Dedifferentiated amniotic fluid mesenchymal stem cell (primary cell): ENCODE results near the gene RHOBTB3.

Experiments used
- DNase-seq: peaks from one replicate; pipeline ENCODE4 v3.0.0-alpha.2; 2016; ENCODE audit errors: extremely low spot score

The RHOBTB3 gene

DNA sequence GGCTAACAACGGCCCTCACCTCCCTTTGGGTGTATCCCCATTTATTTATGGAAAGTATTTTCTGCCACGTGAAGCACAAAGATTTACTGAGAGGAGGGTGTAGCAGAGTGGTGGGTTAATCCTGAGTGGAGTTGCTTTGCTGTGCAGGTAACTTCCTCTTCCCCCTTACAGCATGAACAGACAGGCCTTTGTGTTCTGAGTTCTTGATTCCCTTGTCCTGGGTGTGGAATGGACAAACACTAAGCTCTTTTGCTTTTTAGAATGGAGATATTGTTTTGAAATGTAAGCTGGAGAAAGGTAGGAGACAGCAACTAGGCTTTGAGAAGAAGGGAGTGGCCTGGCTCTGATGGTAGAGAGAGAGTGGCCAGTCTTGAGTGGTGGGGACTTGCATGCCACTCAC is 108.5 kb downstream of the RHOBTB3 start:
- no peak for DNase-seq

DNA sequence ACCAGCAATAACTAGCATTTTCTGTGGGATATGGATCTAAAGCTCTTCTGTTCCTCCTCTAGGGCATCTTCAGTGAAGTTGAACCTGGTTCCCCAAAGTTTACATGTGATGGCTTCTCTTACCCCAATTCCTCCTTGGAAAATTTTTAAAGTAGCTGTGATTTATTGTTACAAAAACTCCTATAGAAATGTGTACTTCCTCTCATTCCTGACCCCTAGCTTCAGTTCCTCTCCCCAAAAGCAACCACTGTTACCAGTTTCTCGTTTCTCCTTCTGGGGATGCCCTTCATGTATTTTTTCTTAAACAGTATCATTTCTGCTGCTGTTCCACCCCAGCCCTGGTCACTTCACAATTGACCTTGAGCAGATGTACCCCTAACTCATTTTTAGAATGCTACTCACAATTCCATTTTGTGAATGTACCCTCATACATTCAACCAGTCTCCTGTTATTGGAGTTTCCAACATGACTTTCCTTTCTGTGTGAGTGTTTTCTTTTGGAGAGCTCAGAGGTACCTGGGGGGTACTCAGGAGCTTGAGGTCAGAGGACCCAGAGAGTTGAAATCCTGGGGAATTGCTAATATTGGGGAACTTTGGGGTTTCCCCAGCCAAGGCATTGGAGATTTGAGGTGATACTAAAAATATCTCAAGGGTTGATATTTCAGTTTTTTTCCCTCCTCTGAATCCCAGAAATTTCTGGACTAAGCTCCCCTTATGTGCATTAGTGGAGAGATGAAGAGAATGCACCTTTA is 110.0 kb downstream of the RHOBTB3 start:
- DNase-seq = no peak

DNA sequence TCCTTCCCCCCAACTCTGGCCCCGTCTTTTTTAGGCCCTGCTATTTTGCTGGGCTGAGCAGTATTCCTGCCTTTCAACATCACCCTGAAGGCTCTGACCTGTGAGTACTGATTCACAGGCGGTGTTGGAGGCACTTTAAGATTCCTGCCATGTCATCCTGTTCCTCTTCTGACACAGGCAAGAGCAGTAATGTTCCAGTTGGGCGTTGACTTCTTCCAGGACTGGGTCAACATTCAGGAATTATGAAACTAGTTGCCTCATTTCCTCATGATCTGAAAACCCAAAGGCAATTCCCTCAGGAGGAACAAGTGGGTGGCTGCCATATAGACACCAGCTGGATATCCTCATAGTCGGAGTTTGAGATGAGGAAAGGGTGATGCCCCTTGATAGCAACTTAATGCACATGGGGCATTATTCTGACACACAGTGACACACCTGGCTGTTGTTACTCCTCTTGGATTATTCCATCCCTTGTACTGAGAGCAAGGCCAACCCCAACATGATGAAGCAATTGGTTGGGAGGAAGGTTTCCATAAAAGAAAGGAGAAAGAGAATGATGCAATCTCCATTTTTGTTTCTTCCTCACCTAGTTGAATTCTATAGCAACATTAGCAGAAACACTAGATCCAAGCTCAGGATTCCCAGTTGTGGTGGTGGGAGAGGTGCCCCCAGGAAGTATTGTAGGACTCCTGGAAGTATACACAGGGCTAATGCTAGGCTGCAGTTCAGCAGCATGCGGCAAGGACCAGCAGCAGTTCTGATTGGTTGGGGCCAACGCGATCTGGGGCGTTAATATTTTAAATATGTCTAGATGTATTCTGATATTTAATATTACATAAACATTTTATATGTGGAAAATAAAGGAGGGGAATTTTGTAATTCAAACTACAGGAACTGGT is 111.0 kb downstream of the RHOBTB3 start:
- DNase-seq = peak; percentile 45

DNA sequence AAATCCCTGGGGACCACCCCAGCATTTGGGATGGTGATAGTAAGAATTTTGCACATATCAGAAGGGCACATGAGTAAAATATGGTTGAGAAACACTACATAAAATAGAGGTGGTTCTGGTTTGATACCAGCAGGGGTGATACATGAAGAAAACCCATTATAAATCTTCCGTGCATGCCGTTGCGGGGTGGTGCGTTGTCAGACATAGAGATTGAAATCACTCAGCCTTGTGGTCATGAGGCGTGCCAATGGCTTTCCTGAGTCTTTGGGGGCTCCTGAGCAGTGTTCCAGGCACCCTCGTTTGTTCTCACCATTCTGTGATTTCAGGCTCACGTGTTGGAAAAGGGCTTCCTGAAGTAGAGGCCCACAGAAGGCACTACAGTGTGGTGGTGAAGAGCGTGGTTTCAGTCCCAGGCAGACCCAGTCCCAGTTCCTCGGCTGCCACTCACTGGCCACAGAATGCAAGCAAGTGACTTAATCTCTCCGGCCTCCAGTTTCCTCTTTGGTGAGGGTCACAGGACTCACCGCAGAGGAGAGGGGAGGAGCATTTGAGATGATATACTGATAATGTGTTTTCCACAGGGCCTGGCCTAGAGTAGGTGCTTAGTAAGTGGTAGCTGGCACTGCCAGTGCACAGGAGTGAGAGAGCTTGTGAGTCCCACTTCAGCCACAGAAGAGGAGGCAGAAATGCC is 111.9 kb downstream of the RHOBTB3 start:
- DNase-seq = no peak

DNA sequence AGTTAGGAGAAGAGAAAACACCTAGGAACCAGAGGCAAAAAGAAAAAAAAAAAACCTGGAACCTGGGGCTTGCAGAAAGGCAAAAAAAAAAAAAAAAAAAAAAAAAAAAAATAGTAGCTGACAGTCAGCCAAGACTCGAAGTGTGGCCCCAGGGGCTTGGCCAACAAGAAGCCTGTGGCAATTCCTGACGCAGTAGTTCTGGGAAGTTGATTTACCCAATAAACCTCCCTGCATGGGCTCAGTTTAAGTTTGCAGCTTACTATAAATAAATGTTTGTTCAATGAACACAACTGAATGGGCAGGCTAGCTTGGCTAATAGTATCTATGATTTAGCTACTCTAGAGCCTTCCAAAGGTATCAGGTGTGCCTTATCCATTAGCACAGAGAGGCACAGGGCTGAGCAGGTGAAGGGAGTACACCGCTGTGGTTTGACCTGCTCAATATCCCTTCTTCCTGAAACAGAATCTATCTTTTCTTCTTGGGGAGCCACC is 112.6 kb downstream of the RHOBTB3 start:
- DNase-seq = no peak

DNA sequence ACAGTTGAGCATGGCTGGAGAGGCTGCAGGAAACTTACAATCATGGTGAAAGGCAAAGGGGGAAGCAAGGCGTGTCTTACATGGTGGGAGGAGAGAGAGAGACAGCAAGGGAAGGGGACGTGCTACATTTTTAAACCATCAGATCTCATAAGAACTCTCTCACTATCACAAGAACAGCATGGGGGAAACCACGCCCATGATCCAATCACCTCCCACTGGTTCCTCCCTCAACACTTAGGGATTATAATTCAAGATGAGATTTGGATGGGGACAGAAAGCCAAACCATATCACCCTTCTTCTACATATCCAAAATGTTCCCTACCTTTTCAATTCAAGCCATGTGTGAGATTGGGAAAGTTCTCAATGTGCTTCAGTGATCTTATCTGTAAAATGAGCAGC is 114.3 kb downstream of the RHOBTB3 start:
- DNase-seq = no peak
